ENCODE results near the gene RPL27. TPM values are rescaled to one million over a fixed set of nuclear protein-coding genes. Genes with fewer than 3 reads are reported as not detected.

RPL27 gene
- 1,000 to 10,000 TPM; 1,130 to 2,473 (median 1,529) TPM for total RNA-seq
- polyA plus RNA-seq: 1,000 to 10,000 TPM; 3,204 to 5,312 TPM
- long read RNA-seq, donor 1, transcript RPL27-206 (4 exons, 730 nt): minor isoform, 19 of 127 reads
- long read RNA-seq, donor 1, transcript RPL27-201 (5 exons, 505 nt): major isoform, 99 of 127 reads
- long read RNA-seq, donor 1, partial matches to known transcripts: 1 of 127 reads
- long read RNA-seq, donor 1, other reads (novel, unspliced or antisense): 4 of 127 reads
- long read RNA-seq, donor 2, transcript RPL27-201 (5 exons, 505 nt): major isoform, 611 of 1,195 reads
- long read RNA-seq, donor 2, transcript RPL27-208 (3 exons, 1,872 nt): minor isoform, 56 of 1,195 reads
- long read RNA-seq, donor 2, transcript RPL27-206 (4 exons, 730 nt): minor isoform, 460 of 1,195 reads
- long read RNA-seq, donor 2, partial matches to known transcripts: 64 of 1,195 reads
- long read RNA-seq, donor 2, other reads (novel, unspliced or antisense): 0 of 1,195 reads
- long read RNA-seq, donor 3, transcript RPL27-206 (4 exons, 730 nt): minor isoform, 99 of 528 reads
- long read RNA-seq, donor 3, transcript RPL27-201 (5 exons, 505 nt): major isoform, 301 of 528 reads
- long read RNA-seq, donor 3, transcript RPL27-208 (3 exons, 1,872 nt): minor isoform, 10 of 528 reads
- long read RNA-seq, donor 3, partial matches to known transcripts: 109 of 528 reads
- long read RNA-seq, donor 3, other reads (novel, unspliced or antisense): 6 of 528 reads

DNA sequence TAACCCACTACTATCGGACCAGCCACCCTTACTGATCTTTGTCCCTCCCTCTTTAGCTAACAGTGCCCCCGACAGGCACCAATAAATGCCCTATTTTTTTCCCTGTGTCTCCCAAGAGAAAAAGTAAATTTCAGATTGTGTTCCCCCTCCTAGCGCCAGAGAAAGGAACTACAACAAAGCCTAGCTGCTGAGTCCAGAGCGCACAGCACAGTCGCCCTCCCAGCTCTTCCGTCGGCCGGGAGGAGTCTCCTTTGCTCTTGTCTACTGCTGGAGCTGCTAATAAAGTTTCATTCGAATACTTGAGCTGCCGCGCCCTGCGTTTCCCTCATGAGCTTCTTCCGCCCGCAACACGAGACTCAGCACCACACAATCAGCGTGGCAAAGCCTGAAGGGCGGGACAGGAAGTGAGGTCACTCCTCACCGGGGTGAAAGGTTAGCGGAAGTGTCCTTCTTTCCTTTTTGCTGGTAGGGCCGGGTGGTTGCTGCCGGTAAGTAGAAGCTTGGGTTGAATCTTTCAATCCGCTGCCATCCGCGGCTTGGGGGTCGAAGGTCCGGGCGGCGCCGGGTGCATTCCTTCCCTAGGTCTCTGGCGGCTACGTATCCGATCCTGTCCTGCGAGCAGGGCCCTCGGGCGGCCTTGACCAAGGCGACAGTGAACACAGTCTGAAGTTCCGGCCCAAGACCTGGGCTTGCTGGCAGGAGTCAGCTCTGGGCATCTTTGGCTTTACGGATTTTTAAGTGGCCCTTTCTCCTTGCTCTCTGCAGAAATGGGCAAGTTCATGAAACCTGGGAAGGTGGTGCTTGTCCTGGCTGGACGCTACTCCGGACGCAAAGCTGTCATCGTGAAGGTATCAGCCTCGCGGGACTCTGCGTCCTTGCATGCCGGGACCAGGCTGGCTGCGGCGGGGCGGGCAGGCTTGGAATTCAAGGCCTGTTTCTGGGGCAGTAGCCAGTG is at the start of gene RPL27:
Gene RPL27 (plus strand): TSS at position 436 of the 955 bp plus-strand sequence. CDS start 332 bp downstream, at position 768.
- Histone ChIP-seq H3K27me3 (no peaks in the 10 kb centered on the region), H3K36me3 (no peaks in the 10 kb centered on the region), H3K4me3 (peak within 1 kb of the TSS; percentile 65), H3K9me3 (no peaks in the 10 kb centered on the region), H3K4me1 (ENCODE audit: insufficient read depth) (peaks cover 4% of the 10 kb centered on the region), H3K27ac (peak within 1 kb of the TSS; percentile 69 to 80)
- intact Hi-C loops (cut with DNase I): loop anchor here in 1 of 4 donors (10.0 kb wide), 1 partner anchor 153 kb away; the partner anchor contains the start of gene AOC2
- WGBS, 3 donors: 0% methylated on average over 49 of the region's 49 CpGs
- TF ChIP-seq POLR2A (IDR thresholded peaks at IDR 0.05) (peak; percentile 89), EP300 (IDR thresholded peaks at IDR 0.05) (no peak)
- TF ChIP-seq, protein P1, sequence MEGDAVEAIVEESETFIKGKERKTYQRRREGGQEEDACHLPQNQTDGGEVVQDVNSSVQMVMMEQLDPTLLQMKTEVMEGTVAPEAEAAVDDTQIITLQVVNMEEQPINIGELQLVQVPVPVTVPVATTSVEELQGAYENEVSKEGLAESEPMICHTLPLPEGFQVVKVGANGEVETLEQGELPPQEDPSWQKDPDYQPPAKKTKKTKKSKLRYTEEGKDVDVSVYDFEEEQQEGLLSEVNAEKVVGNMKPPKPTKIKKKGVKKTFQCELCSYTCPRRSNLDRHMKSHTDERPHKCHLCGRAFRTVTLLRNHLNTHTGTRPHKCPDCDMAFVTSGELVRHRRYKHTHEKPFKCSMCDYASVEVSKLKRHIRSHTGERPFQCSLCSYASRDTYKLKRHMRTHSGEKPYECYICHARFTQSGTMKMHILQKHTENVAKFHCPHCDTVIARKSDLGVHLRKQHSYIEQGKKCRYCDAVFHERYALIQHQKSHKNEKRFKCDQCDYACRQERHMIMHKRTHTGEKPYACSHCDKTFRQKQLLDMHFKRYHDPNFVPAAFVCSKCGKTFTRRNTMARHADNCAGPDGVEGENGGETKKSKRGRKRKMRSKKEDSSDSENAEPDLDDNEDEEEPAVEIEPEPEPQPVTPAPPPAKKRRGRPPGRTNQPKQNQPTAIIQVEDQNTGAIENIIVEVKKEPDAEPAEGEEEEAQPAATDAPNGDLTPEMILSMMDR (IDR thresholded peaks at IDR 0.05): peak; percentile 71 to 95 (median 90)
- peak; percentile 97 to 99 (median 98) for DNase-seq

DNA sequence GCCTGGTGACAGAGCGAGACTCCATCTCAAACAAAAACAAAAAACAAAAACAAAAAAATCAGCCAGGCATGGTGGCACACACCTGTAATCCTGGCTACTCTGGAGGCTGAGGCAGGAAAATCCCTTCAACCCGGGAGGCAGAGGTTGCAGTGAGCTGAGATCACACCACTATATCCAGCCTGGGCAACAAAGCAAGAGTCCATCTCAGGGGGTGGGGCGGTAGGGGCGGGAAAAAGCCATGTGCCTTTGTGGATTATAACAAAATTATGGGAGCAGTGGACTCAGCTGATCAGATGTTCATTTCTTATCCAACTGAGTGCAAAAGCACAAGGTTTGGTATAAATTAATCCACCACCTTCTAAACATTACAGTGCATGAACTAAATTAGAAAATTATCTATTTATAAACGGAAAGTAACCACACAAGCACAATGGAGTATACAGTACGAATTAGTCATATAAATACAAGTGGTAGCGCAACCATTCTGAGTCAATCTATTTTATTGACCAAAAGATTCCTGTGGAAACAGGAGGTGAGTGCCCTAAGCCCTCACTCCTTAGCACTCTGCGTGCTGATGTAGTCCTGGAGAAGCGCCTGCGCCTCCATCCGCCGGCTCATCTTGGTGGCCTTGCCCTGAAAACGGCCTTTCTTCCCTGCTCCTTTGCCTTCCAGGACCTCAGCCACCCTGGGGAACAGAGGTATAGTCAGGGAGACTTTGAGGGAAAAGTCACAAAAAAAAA is 48.0 kb upstream of the RPL27 start:
- H3K4me1 ChIP-seq (ENCODE audit: insufficient read depth): no peaks in the 10 kb centered on the region
- no peak overlapping the region for H3K27ac ChIP-seq
- no peaks in the 10 kb centered on the region for H3K9me3 ChIP-seq
- no peak overlapping the region for H3K4me3 ChIP-seq
- intact Hi-C loops (cut with DNase I): no loop called here
- WGBS, 3 donors: 84 to 89% (median 89%) methylated on average over 13 of the region's 13 CpGs
- TF ChIP-seq POLR2A (IDR thresholded peaks at IDR 0.05) (no peak), EP300 (IDR thresholded peaks at IDR 0.05) (no peak)
- TF ChIP-seq, protein P1 (IDR thresholded peaks at IDR 0.05): no peak
- H3K36me3 ChIP-seq: no peaks in the 10 kb centered on the region
- H3K27me3 ChIP-seq: no peaks in the 10 kb centered on the region
- no peak for DNase-seq

DNA sequence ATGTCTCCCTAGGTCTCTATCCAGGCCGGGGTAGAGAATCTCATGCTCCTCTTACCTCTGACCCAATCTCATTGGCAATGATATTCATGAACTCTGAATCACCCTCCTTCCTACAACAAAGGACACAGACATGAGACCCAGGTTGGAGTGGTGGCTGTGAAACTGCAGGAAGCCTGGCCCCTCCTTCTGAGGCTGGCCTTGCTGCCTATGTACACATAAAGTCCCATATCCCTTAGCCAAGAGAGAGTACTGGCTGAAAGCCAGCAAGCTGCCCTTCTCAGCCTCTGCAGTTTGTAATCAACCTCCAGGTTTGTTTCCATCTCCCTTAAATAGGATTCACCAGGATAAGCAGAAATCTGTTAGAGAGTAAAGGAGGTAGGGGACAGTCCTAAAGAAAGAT is 44.5 kb upstream of the RPL27 start:
- Histone ChIP-seq H3K4me1 (ENCODE audit: insufficient read depth) (no peaks in the 10 kb centered on the region), H3K36me3 (no peaks in the 10 kb centered on the region), H3K27me3 (no peaks in the 10 kb centered on the region), H3K4me3 (no peak overlapping the region), H3K9me3 (no peaks in the 10 kb centered on the region), H3K27ac (no peak overlapping the region)
- no peak for DNase-seq
- intact Hi-C loops (cut with DNase I): no loop called here
- WGBS, 3 donors: 80 to 100% (median 88%) methylated on average over 1 of the region's 1 CpG
- TF ChIP-seq, protein P1 (IDR thresholded peaks at IDR 0.05): no peak
- TF ChIP-seq POLR2A (IDR thresholded peaks at IDR 0.05) (no peak), EP300 (IDR thresholded peaks at IDR 0.05) (no peak)
